HepG2 (cell line): ENCODE results near the gene RPL35. TPM values are rescaled to one million over a fixed set of nuclear protein-coding genes. Genes with fewer than 3 reads are reported as not detected.

ENCODE experiments used
- CHCHD3 ChIP-seq: sonication (generic); formaldehyde crosslinking; IDR thresholded peaks from 2 replicates; pipeline ENCODE4 v1.8.0; 2022; ENCODE audit warnings: mild to moderate bottlenecking, missing genetic modification reagents, moderate library complexity
- DRAP1 ChIP-seq: IDR thresholded peaks from 2 replicates; pipeline ENCODE4 v1.6.1; 2016; ENCODE audit warnings: missing genetic modification reagents, missing compliant biosample characterization
- MLXIP ChIP-seq: sonication (generic); formaldehyde crosslinking; IDR thresholded peaks from 2 replicates; pipeline ENCODE4 v1.9.0; 2021; ENCODE audit warnings: missing genetic modification reagents, borderline replicate concordance
- PREB ChIP-seq: sonication (generic); formaldehyde crosslinking; IDR thresholded peaks from 2 replicates; pipeline ENCODE4 v1.4.0; 2020; ENCODE audit warnings: missing genetic modification reagents
- REL ChIP-seq: sonication (generic); formaldehyde crosslinking; conservative IDR thresholded peaks from 2 replicates; pipeline ENCODE4 v1.8.0; 2022; ENCODE audit warnings: mild to moderate bottlenecking, missing genetic modification reagents, moderate library complexity
- SP2 ChIP-seq: sonication (generic); formaldehyde crosslinking; IDR thresholded peaks from 2 replicates; pipeline ENCODE4 v1.5.1; 2020; ENCODE audit warnings: mild to moderate bottlenecking, missing genetic modification reagents
- ZNF343 ChIP-seq: sonication (generic); formaldehyde crosslinking; IDR thresholded peaks from 2 replicates; pipeline ENCODE4 v1.4.0; 2020; ENCODE audit warnings: mild to moderate bottlenecking, missing genetic modification reagents
- ZNF484 ChIP-seq: sonication (generic); formaldehyde crosslinking; IDR thresholded peaks from 2 replicates; pipeline ENCODE4 v1.5.1; 2020; ENCODE audit warnings: mild to moderate bottlenecking, low read depth, missing genetic modification reagents, borderline replicate concordance
- ZNF749 ChIP-seq: sonication (generic); formaldehyde crosslinking; IDR thresholded peaks from 2 replicates; pipeline ENCODE4 v1.8.0; 2022; ENCODE audit warnings: mild to moderate bottlenecking, missing genetic modification reagents, moderate library complexity, borderline replicate concordance
- ZSCAN5A ChIP-seq: sonication (generic); formaldehyde crosslinking; IDR thresholded peaks from 2 replicates; pipeline ENCODE4 v1.8.0; 2022; ENCODE audit warnings: mild to moderate bottlenecking, missing genetic modification reagents, borderline replicate concordance
- polyA plus RNA-seq, 8 experiments: library from polyadenylated mRNA; depleted of rRNA in 3 of 8; stranded (reverse) in 7 of 8; unstranded in 1 of 8; fragments of >200 nt; fragmentation: Illumina TruSeq in 4 of 8; extraction: Trizol in 4 of 8; gene quantifications; 2 replicates each; pipeline versions ENCODE4 v1.2.1 to v1.2.3, GENCODE V29; 2011 to 2016; ENCODE audit warnings: low read depth in 4 of 8, missing spikeins in 1 of 8, mixed read lengths in 1 of 8; ENCODE audit not compliant: insufficient read depth in 1 of 8
- total RNA-seq, 5 experiments: library from RNA; depleted of rRNA; stranded (reverse); fragments of >200 nt; fragmentation: Illumina TruSeq; extraction: Trizol; gene quantifications; 2 replicates each; pipeline ENCODE4 v1.2.3, GENCODE V29; 2016; ENCODE audit warnings: low read depth in 1 of 5
- TF ChIP-seq, protein P1 (sequence below): sonication (generic); formaldehyde crosslinking; IDR thresholded peaks from 2 replicates; pipeline ENCODE4 v1.4.0; 2020; ENCODE audit warnings: missing genetic modification reagents
- TF ChIP-seq, protein P2 (sequence below): sonication (generic); formaldehyde crosslinking; IDR thresholded peaks from 2 replicates; pipeline ENCODE4 v1.4.0; 2020; ENCODE audit warnings: missing genetic modification reagents, borderline replicate concordance
- TF ChIP-seq, protein P3 (sequence below): sonication (generic); formaldehyde crosslinking; IDR thresholded peaks from 2 replicates; pipeline ENCODE4 v1.8.1; 2023; ENCODE audit warnings: mild to moderate bottlenecking, inconsistent platforms, moderate library complexity, missing genetic modification reagents, borderline replicate concordance

Gene RPL35
- total and polyA plus RNA-seq, 2 of the 13 experiments (the other 11 are each of a cell fraction or from before 2014, with no cell fraction given), result 2,153 to 2,935 TPM

DNA sequence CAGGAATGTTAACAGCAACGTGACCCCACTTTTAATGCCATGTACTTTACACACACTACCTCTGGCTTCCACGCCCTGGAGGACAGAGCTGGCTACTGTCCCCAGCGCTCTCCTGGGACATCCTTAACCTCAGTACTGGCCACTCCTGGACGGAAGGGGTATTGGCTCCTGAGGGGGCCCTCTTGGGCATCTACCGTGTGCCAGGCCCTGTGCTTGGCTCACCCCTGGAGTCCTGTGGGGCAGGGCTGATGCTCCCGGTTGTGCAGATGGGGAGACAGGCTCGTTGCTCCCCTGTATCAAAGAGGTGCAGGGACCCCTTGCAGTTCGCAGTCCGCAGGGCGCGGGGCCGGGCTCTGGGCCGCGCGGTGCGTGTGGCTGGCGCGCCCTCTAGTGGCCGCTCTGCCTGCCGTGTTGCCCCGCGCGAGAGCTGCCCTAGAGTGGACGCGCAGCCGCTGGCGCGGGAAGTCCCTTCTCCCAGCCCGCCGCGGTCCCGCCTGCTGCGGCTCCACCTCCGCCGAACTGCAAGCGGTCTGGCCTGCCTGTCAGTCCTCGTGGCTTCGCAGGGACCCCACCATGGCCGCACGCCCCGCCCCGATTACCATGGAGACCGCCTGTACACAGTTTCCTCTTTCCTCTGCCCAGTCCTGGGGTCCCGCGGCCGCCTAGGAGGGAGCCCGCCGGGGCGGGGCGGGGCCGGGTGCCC, 8.8 kb downstream of the RPL35 start, which contains the start of gene WDR38 (continued):
- TF ChIP-seq, protein P1, sequence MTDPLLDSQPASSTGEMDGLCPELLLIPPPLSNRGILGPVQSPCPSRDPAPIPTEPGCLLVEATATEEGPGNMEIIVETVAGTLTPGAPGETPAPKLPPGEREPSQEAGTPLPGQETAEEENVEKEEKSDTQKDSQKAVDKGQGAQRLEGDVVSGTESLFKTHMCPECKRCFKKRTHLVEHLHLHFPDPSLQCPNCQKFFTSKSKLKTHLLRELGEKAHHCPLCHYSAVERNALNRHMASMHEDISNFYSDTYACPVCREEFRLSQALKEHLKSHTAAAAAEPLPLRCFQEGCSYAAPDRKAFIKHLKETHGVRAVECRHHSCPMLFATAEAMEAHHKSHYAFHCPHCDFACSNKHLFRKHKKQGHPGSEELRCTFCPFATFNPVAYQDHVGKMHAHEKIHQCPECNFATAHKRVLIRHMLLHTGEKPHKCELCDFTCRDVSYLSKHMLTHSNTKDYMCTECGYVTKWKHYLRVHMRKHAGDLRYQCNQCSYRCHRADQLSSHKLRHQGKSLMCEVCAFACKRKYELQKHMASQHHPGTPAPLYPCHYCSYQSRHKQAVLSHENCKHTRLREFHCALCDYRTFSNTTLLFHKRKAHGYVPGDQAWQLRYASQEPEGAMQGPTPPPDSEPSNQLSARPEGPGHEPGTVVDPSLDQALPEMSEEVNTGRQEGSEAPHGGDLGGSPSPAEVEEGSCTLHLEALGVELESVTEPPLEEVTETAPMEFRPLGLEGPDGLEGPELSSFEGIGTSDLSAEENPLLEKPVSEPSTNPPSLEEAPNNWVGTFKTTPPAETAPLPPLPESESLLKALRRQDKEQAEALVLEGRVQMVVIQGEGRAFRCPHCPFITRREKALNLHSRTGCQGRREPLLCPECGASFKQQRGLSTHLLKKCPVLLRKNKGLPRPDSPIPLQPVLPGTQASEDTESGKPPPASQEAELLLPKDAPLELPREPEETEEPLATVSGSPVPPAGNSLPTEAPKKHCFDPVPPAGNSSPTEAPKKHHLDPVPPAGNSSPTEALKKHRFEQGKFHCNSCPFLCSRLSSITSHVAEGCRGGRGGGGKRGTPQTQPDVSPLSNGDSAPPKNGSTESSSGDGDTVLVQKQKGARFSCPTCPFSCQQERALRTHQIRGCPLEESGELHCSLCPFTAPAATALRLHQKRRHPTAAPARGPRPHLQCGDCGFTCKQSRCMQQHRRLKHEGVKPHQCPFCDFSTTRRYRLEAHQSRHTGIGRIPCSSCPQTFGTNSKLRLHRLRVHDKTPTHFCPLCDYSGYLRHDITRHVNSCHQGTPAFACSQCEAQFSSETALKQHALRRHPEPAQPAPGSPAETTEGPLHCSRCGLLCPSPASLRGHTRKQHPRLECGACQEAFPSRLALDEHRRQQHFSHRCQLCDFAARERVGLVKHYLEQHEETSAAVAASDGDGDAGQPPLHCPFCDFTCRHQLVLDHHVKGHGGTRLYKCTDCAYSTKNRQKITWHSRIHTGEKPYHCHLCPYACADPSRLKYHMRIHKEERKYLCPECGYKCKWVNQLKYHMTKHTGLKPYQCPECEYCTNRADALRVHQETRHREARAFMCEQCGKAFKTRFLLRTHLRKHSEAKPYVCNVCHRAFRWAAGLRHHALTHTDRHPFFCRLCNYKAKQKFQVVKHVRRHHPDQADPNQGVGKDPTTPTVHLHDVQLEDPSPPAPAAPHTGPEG (CRISPR knock-in tag), result peak; percentile 46; the same call in 1 of the 2 replicates
- TF ChIP-seq, protein P2, sequence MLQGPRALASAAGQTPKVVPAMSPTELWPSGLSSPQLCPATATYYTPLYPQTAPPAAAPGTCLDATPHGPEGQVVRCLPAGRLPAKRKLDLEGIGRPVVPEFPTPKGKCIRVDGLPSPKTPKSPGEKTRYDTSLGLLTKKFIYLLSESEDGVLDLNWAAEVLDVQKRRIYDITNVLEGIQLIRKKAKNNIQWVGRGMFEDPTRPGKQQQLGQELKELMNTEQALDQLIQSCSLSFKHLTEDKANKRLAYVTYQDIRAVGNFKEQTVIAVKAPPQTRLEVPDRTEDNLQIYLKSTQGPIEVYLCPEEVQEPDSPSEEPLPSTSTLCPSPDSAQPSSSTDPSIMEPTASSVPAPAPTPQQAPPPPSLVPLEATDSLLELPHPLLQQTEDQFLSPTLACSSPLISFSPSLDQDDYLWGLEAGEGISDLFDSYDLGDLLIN (CRISPR knock-in tag), result no peak
- TF ChIP-seq, protein P3, sequence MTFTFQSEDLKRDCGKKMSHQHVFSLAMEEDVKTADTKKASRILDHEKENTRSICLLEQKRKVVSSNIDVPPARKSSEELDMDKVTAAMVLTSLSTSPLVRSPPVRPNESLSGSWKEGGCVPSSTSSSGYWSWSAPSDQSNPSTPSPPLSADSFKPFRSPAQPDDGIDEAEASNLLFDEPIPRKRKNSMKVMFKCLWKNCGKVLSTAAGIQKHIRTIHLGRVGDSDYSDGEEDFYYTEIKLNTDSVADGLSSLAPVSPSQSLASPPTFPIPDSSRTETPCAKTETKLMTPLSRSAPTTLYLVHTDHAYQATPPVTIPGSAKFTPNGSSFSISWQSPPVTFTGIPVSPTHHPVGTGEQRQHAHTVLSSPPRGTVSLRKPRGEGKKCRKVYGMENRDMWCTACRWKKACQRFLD, result no peak
- TF ChIP-seq ZNF484 (CRISPR knock-in tag), result no peak
- TF ChIP-seq PREB, result no peak
- TF ChIP-seq DRAP1, result no peak
- TF ChIP-seq ZSCAN5A (CRISPR knock-in tag), result no peak
- no peak for TF ChIP-seq MLXIP
- no peak for TF ChIP-seq SP2
- TF ChIP-seq REL (CRISPR knock-in tag), result no peak
- no peak for TF ChIP-seq ZNF749
- no peak for TF ChIP-seq ZNF343
- no peak for TF ChIP-seq CHCHD3 (CRISPR knock-in tag)
